LHCN-M2 (cell line): ENCODE data around the gene ARFRP1. TPM values are rescaled to one million over a fixed set of nuclear protein-coding genes. Genes with fewer than 3 reads are reported as not detected.
A peak's percentile ranks its signal among the peaks of the same experiment; 100 is the strongest.
"Not testable (repeated sequence)": the region's sequence is repeated elsewhere in the genome, so short reads cannot be mapped to it uniquely, and the experiment has no call there.

Experiments
- DNase-seq: peaks from one replicate; pipeline ENCODE4 v3.0.0-alpha.2; 2012; ENCODE audit warnings: low read depth
- total RNA-seq: library from RNA; depleted of rRNA; stranded (reverse); fragments of >200 nt; gene quantifications from 2 replicates; pipeline ENCODE4 v1.2.3, GENCODE V29; 2014; rRNA removed

ARFRP1 gene
- total RNA-seq, 1 experiment from 2014 or later, result 54.8 TPM

- peak; percentile 86 for DNase-seq
These were observed 49.6 kb downstream of the ARFRP1 start, which contains the start of gene RTEL1 for GRCh38 chr20:63657937-63658748. Gene RTEL1, plus strand, starts transcription at chr20:63658312. Its CDS starts 1,091 bp downstream, at chr20:63659403.

GRCh38 chr20:63657260-63657936 is 50.4 kb downstream of the ARFRP1 start:
- DNase-seq, result no peak

- DNase-seq, result peak; percentile 23
These were observed 51.3 kb downstream of the ARFRP1 start for GRCh38 chr20:63656451-63656850.

- no peak for DNase-seq
These were observed 52.5 kb downstream of the ARFRP1 start for GRCh38 chr20:63655249-63655648.

GRCh38 chr20:63653974-63654668 is 53.7 kb downstream of the ARFRP1 start:
- no peak for DNase-seq

- peak; percentile 72 for DNase-seq
These were observed 54.5 kb downstream of the ARFRP1 start, which contains the start of gene STMN3 for GRCh38 chr20:63653041-63653973. Gene STMN3, minus strand, starts transcription at chr20:63653424. Its CDS starts 79 bp downstream, at chr20:63653345.

- no peak for DNase-seq
These were observed 55.4 kb downstream of the ARFRP1 start for GRCh38 chr20:63652192-63652980.

GRCh38 chr20:63651942-63652191 is 55.9 kb downstream of the ARFRP1 start:
- no peak for DNase-seq

- DNase-seq, result not testable (repeated sequence)
These were observed 57.3 kb downstream of the ARFRP1 start for GRCh38 chr20:63650486-63650885.

GRCh38 chr20:63648895-63649589 is 58.7 kb downstream of the ARFRP1 start:
- DNase-seq, result no peak

Other genes starting within 250 kb of the ARFRP1 start
- gene KCNQ2, start 235.3 kb downstream of the ARFRP1 start, total RNA-seq, result not detected in 2 replicates
- 0.32 and 0.46 TPM in 2 replicates for gene EEF1A2, start 208.9 kb downstream of the ARFRP1 start, total RNA-seq
- 154 and 194 TPM in 2 replicates for gene PPDPF, start 187.2 kb downstream of the ARFRP1 start, total RNA-seq
- 0.40 and 0.45 TPM in 2 replicates for gene PTK6, start 170.6 kb downstream of the ARFRP1 start, total RNA-seq
- gene SRMS, start 160.2 kb downstream of the ARFRP1 start, total RNA-seq, result not detected in 2 replicates
- gene FNDC11, start 153.8 kb downstream of the ARFRP1 start, total RNA-seq, result 0.13 and 0.46 TPM in 2 replicates
- gene HELZ2, start 133.7 kb downstream of the ARFRP1 start, total RNA-seq, result 21.0 and 21.9 TPM in 2 replicates
- 12.7 and 14.9 TPM in 2 replicates for gene GMEB2, start 80.9 kb downstream of the ARFRP1 start, total RNA-seq
- gene STMN3, start 54.6 kb downstream of the ARFRP1 start, total RNA-seq, result 39.3 and 49.8 TPM in 2 replicates
- 21.9 and 31.2 TPM in 2 replicates for gene RTEL1, start 49.7 kb downstream of the ARFRP1 start, total RNA-seq
- gene TNFRSF6B, start 11.3 kb downstream of the ARFRP1 start, total RNA-seq, result 6.2 and 6.7 TPM in 2 replicates
- gene ZGPAT, start 63 bp upstream of the ARFRP1 start, total RNA-seq, result 31.5 and 40.1 TPM in 2 replicates
- 16.2 and 19.1 TPM in 2 replicates for gene LIME1, start 28.7 kb upstream of the ARFRP1 start, total RNA-seq
- gene SLC2A4RG, start 31.8 kb upstream of the ARFRP1 start, total RNA-seq, result 150 and 157 TPM in 2 replicates
- 7.6 and 9.1 TPM in 2 replicates for gene ZBTB46, start 123.3 kb upstream of the ARFRP1 start, total RNA-seq
- gene ABHD16B, start 153.5 kb upstream of the ARFRP1 start, total RNA-seq, result not detected in 2 replicates
- 118 and 119 TPM in 2 replicates for gene TPD52L2, start 157.3 kb upstream of the ARFRP1 start, total RNA-seq
- gene DNAJC5, start 187.2 kb upstream of the ARFRP1 start, total RNA-seq, result 63.2 and 64.1 TPM in 2 replicates
- 17.4 and 22.8 TPM in 2 replicates for gene UCKL1, start 248.4 kb upstream of the ARFRP1 start, total RNA-seq